Putamen (tissue), 1 donor: ENCODE data around the gene HTR7.
"Not testable (repeated sequence)": the region's sequence is repeated elsewhere in the genome, so short reads cannot be mapped to it uniquely, and the experiment has no call there.

Experiments used
- DNase-seq: peaks from one replicate; pipeline ENCODE4 v3.0.0-alpha.2; 2016; ENCODE audit warnings: low spot score

The HTR7 gene

GRCh38 chr10:90858461-90858968 is 676 bp upstream of the HTR7 start:
- peak; percentile 2 for DNase-seq

GRCh38 chr10:90856964-90857634 is 740 bp downstream of the HTR7 start:
- no peak for DNase-seq

- no peak for DNase-seq
These were observed 1.6 kb downstream of the HTR7 start for GRCh38 chr10:90856261-90856660.

GRCh38 chr10:90855126-90855525 is 2.7 kb downstream of the HTR7 start:
- no peak for DNase-seq

- DNase-seq = no peak
These were observed 7.7 kb downstream of the HTR7 start for GRCh38 chr10:90849956-90850749.

GRCh38 chr10:90847436-90847835 is 10.4 kb downstream of the HTR7 start:
- DNase-seq = no peak

- DNase-seq = no peak
These were observed 11.1 kb downstream of the HTR7 start for GRCh38 chr10:90846746-90847145.

- no peak for DNase-seq
These were observed 12.1 kb downstream of the HTR7 start for GRCh38 chr10:90845726-90846125.

- DNase-seq = no peak
These were observed 15.1 kb downstream of the HTR7 start for GRCh38 chr10:90842725-90843124.

GRCh38 chr10:90837486-90837885 is 20.4 kb downstream of the HTR7 start:
- DNase-seq = no peak

GRCh38 chr10:90834326-90834725 is 23.5 kb downstream of the HTR7 start:
- DNase-seq = no peak

GRCh38 chr10:90832111-90832510 is 25.7 kb downstream of the HTR7 start:
- DNase-seq = no peak

GRCh38 chr10:90822508-90822907 is 35.3 kb downstream of the HTR7 start:
- DNase-seq = no peak

GRCh38 chr10:90821864-90822263 is 36.0 kb downstream of the HTR7 start:
- DNase-seq = not testable (repeated sequence)

- DNase-seq = no peak
These were observed 37.9 kb downstream of the HTR7 start for GRCh38 chr10:90819911-90820310.

- no peak for DNase-seq
These were observed 39.1 kb downstream of the HTR7 start for GRCh38 chr10:90818736-90819135.

GRCh38 chr10:90817128-90817889 is 40.5 kb downstream of the HTR7 start:
- DNase-seq = no peak

GRCh38 chr10:90816466-90816865 is 41.4 kb downstream of the HTR7 start:
- DNase-seq = no peak

- no peak for DNase-seq
These were observed 44.1 kb downstream of the HTR7 start for GRCh38 chr10:90813594-90814365.

- not testable (repeated sequence) for DNase-seq
These were observed 50.7 kb downstream of the HTR7 start for GRCh38 chr10:90807106-90807505.

GRCh38 chr10:90806677-90807076 is 51.2 kb downstream of the HTR7 start:
- no peak for DNase-seq

- no peak for DNase-seq
These were observed 52.6 kb downstream of the HTR7 start for GRCh38 chr10:90805206-90805605.
